ENCODE data around the gene TTLL9. TPM values are rescaled to one million over a fixed set of nuclear protein-coding genes. Genes with fewer than 3 reads are reported as not detected.

TTLL9 gene
- total RNA-seq, 1 donor from 2014 or later: 0.30 TPM

- DNase-seq: no peak
Measured at GRCh38 chr20:31984981-31985471, 114.6 kb downstream of the TTLL9 start.

DNA sequence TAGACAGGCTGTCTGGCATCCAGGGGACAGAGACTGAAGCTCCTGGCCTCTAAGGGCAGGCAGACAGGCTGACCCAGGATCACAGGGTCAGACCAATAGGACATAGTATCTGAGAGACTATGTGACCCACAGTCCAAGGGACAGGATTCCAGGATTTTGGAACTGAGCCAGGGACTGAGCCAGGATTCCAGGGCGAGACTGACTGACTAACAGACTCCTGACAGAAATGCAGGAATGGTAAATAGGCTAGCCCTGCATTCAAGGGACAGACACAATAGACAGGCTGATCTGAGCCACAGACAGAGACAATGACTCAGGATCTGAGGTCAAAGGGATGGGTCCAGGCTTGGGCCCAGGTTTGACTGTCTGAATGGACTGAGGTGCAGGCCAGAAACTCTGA is 117.3 kb downstream of the TTLL9 start:
- no peak for DNase-seq

- DNase-seq: no peak
Measured at GRCh38 chr20:31988430-31989015, 118.1 kb downstream of the TTLL9 start.

GRCh38 chr20:31989030-31989645 is 118.7 kb downstream of the TTLL9 start:
- DNase-seq: no peak

DNA sequence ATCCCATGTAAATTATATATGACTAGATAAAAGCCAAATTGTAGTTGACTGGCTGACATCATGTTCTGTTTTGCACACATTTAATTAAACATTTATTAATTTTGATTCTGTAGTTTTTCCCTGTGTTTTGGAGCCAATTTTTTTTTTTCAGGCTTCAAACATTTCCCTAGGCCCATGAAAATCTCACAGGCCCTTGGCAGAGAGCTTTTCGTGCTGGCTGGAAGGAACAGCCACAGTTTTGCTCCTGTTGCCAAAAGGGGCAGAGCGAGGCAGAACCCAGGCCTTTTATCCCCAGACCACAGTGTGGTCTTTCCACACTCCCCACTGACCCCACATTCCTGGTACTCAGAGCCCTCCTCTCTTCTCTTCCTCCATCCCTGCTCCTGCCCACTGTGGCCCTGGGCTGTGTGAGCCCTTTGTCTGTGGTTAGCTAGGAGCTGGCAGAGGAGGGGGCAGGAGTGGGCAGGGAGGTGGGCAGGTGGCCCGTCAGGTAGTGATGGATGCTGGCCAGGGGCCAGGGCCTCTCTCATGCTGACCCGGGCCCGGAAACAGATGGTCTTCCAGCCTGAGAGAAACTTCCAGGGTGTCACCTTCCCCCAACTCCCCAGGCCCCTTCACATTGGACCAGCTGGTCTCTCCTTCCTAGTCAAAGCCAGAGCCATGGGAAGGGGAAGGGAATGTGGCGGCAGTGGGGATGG is 120.4 kb downstream of the TTLL9 start:
- no peak for DNase-seq

DNA sequence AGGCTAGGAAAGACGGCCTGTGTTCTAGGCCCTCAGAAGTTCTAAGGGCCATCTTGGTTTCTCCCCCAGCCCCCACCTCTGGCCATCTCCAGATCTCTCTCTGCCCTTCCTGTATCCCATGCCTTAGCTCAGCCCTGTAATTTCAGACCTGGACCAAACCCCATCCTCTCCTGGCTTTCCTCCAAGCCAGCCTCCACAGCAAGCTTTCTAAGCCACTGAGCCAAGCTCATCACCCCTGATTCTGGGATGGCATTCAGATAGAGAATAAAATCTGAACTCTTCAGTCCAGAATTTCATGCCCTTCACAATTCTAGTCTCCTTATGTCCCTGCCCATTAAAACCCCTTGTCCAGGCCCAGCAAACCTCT is 120.9 kb downstream of the TTLL9 start:
- DNase-seq: no peak

GRCh38 chr20:31992086-31992485 is 121.7 kb downstream of the TTLL9 start:
- no peak for DNase-seq

Small RNA genes lying within 50 kb of the gene (small RNA-seq; reads per million reads assigned to genes)
- not detected for gene RNU1-94P (ENCODE audit: low replicate concordance)

Other genes with a start within 250 kb of the TTLL9 start
- 4.1 TPM for gene COX4I2, start 232.7 kb upstream of the TTLL9 start, total RNA-seq
- gene BCL2L1, start 147.8 kb upstream of the TTLL9 start, total RNA-seq: 56.4 TPM
- 14.8 TPM for gene TPX2, start 131.3 kb upstream of the TTLL9 start, total RNA-seq
- gene MYLK2, start 51.3 kb upstream of the TTLL9 start, total RNA-seq: 6.1 TPM
- 1.4 TPM for gene FOXS1, start 25.0 kb upstream of the TTLL9 start, total RNA-seq
- 3.2 TPM for gene DUSP15, start 107 bp upstream of the TTLL9 start, total RNA-seq
- gene PDRG1, start 81.4 kb downstream of the TTLL9 start, total RNA-seq: 4.4 TPM
- gene XKR7, start 97.5 kb downstream of the TTLL9 start, total RNA-seq: not detected
- gene CCM2L, start 139.8 kb downstream of the TTLL9 start, total RNA-seq: 3.0 TPM
- 11.5 TPM for gene HCK, start 181.6 kb downstream of the TTLL9 start, total RNA-seq
- gene TM9SF4, start 239.1 kb downstream of the TTLL9 start, total RNA-seq: 23.8 TPM

All from skin of body (tissue), 3 donors.